Measurements from ENCODE around the gene CYP27A1. TPM values are rescaled to one million over a fixed set of nuclear protein-coding genes. Genes with fewer than 3 reads are reported as not detected.

The CYP27A1 gene
- total and polyA plus RNA-seq, 9 of the 15 experiments (the other 6 are each of a cell fraction or from before 2014, with no cell fraction given) = 0.20 TPM; not detected in 8

DNA sequence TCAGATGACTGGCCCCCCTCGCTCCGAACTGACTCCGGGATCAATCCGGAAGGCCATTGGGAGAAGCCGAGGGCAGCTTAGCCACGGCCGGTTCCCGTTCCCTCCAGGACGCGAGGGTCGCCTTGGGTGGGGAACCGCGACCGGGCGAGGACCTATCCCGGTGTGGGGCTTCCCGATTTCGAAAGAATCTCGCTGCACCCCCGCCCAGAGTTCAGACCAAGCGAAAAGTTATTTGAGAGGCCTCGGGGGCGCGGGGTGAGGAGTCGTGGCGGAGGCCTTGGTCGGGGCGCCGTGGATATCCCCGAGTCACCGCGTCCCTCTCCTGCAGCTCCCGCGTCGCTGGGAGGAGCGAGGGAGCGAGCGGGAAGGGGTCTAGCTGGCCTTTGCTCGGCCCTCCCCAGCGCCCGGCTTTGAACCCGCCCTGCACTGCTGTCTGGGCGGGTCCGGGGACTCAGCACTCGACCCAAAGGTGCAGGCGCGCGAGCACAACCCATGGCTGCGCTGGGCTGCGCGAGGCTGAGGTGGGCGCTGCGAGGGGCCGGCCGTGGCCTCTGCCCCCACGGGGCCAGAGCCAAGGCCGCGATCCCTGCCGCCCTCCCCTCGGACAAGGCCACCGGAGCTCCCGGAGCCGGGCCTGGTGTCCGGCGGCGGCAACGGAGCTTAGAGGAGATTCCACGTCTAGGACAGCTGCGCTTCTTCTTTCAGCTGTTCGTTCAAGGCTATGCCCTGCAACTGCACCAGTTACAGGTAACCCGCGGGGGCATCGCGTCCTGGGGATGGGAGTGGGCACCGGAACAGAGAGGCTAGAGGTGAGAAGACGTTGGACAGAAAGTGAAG, at the start of gene CYP27A1 (continued):
- TF ChIP-seq MYC (IDR thresholded peaks at IDR 0.05; ENCODE audit: low read depth, low read length) (no peak), MYC (CRISPR knock-in tag; IDR thresholded peaks at IDR 0.05; ENCODE audit: borderline replicate concordance, low read depth) (no peak), RBBP5 (IDR thresholded peaks at IDR 0.05; ENCODE audit: borderline replicate concordance, insufficient read depth, low read length, poor library complexity, severe bottlenecking) (no peak), TAF7 (tag; IDR thresholded peaks at IDR 0.05) (no peak), ZSCAN29 (IDR thresholded peaks at IDR 0.05) (no peak)
- TF ChIP-seq, protein P1, sequence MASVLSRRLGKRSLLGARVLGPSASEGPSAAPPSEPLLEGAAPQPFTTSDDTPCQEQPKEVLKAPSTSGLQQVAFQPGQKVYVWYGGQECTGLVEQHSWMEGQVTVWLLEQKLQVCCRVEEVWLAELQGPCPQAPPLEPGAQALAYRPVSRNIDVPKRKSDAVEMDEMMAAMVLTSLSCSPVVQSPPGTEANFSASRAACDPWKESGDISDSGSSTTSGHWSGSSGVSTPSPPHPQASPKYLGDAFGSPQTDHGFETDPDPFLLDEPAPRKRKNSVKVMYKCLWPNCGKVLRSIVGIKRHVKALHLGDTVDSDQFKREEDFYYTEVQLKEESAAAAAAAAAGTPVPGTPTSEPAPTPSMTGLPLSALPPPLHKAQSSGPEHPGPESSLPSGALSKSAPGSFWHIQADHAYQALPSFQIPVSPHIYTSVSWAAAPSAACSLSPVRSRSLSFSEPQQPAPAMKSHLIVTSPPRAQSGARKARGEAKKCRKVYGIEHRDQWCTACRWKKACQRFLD (CRISPR knock-in tag; IDR thresholded peaks at IDR 0.05) = no peak

- H3K9ac ChIP-seq (ENCODE audit: insufficient read depth in 1 of 2, low read depth in 2 of 2, low read length in 2 of 2) = no peak overlapping the region
- FAIRE-seq = no peak
- no peak for ATAC-seq
- no peaks in the 10 kb centered on the region for H3K9me3 ChIP-seq (replicated peaks; ENCODE audit: control insufficient read depth, insufficient read depth, low read depth, low read length)
- no peaks in the 10 kb centered on the region for H3K9me1 ChIP-seq (ENCODE audit: control insufficient read depth, insufficient read depth, low read length)
- intact Hi-C loops (cut with micrococcal nuclease) = no loop called here
- no peaks in the 10 kb centered on the region for H3K27me3 ChIP-seq (ENCODE audit: control insufficient read depth in 2 of 2, insufficient read depth in 2 of 2, low read length in 2 of 2)
- 88% methylated on average over 2 of the region's 2 CpGs for WGBS (ENCODE audit: insufficient coverage, low coverage, missing lambda C conversion rate)
- CTCF ChIA-PET (ENCODE audit: low intra/inter-chr PET ratio) = interaction anchor here (0.6 kb wide), 1 partner anchor 112 kb away, joined by 5 read pairs; no protein-coding TSS in a partner anchor
- peaks cover 27% of the 10 kb centered on the region; the same call in 2 of the 3 replicates for H3K36me3 ChIP-seq (ENCODE audit: control insufficient read depth, insufficient read depth, low read length)
- no peak overlapping the region for H3K4me3 ChIP-seq
- H3K4me2 ChIP-seq (ENCODE audit: insufficient read depth, low read length) = no peak overlapping the region
- no peak overlapping the region for H2AFZ ChIP-seq (ENCODE audit: low read depth, low read length)
- peaks cover 16% of the 10 kb centered on the region; the same call in 1 of the 2 replicates for H4K20me1 ChIP-seq (replicated peaks; ENCODE audit: control insufficient read depth, insufficient read depth, low read length)
- no peak overlapping the region for H3K27ac ChIP-seq (ENCODE audit: extremely low read depth, low read depth, low read length)
- H3K79me2 ChIP-seq (ENCODE audit: control insufficient read depth, insufficient read depth, low read length) = peaks cover 16% of the 10 kb centered on the region; the same call in 2 of the 3 replicates
- POLR2A ChIA-PET = no interaction called here
- in situ Hi-C loops (cut with MboI) = no loop called here
- BruUV-seq (replicated peaks) = no TSS peak
- no peak for DNase-seq (ENCODE audit: extremely low read depth in 1 of 4, low spot score in 3 of 4)
- peaks cover 0 to 4% of the 10 kb centered on the region in 2 experiments; a peak in 3 of 5 replicates for H3K4me1 ChIP-seq (replicated peaks in 1 of 2; ENCODE audit: control insufficient read depth in 2 of 2, insufficient read depth in 2 of 2, low read length in 2 of 2)
- TF ChIP-seq KDM5B (IDR thresholded peaks at IDR 0.05; ENCODE audit: insufficient replicate concordance, low read depth, low read length) = no peak
- TF ChIP-seq DDX20 (tag; IDR thresholded peaks at IDR 0.05; ENCODE audit: low read depth) = no peak
- TF ChIP-seq CXXC5 (CRISPR knock-in tag; IDR thresholded peaks at IDR 0.05) = no peak
- TF ChIP-seq RNF2 (IDR thresholded peaks at IDR 0.05) = no peak
- TF ChIP-seq ZKSCAN1 (IDR thresholded peaks at IDR 0.05; ENCODE audit: low read depth, low read length) = no peak
- TF ChIP-seq GTF2F1 (IDR thresholded peaks at IDR 0.05; ENCODE audit: low read depth, low read length) = no peak
- no peak for TF ChIP-seq HNRNPUL1 (IDR thresholded peaks at IDR 0.05; ENCODE audit: low read length)
- TF ChIP-seq, protein P2, sequence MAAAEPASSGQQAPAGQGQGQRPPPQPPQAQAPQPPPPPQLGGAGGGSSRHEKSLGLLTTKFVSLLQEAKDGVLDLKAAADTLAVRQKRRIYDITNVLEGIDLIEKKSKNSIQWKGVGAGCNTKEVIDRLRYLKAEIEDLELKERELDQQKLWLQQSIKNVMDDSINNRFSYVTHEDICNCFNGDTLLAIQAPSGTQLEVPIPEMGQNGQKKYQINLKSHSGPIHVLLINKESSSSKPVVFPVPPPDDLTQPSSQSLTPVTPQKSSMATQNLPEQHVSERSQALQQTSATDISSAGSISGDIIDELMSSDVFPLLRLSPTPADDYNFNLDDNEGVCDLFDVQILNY (CRISPR knock-in tag; IDR thresholded peaks at IDR 0.05) = no peak
- TF ChIP-seq, protein P3, sequence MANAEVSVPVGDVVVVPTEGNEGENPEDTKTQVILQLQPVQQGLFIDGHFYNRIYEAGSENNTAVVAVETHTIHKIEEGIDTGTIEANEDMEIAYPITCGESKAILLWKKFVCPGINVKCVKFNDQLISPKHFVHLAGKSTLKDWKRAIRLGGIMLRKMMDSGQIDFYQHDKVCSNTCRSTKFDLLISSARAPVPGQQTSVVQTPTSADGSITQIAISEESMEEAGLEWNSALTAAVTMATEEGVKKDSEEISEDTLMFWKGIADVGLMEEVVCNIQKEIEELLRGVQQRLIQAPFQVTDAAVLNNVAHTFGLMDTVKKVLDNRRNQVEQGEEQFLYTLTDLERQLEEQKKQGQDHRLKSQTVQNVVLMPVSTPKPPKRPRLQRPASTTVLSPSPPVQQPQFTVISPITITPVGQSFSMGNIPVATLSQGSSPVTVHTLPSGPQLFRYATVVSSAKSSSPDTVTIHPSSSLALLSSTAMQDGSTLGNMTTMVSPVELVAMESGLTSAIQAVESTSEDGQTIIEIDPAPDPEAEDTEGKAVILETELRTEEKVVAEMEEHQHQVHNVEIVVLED (CRISPR knock-in tag; IDR thresholded peaks at IDR 0.05) = no peak
- TF ChIP-seq MBD2 (IDR thresholded peaks at IDR 0.05; ENCODE audit: borderline replicate concordance, low read depth) = no peak
- TF ChIP-seq MYBL2 (IDR thresholded peaks at IDR 0.05; ENCODE audit: low read depth) = no peak
- TF ChIP-seq MYBL2 (CRISPR knock-in tag; IDR thresholded peaks at IDR 0.05; ENCODE audit: borderline replicate concordance) = no peak
Observed at GRCh38 chr2:218732761-218733158, 49.2 kb upstream of the CYP27A1 start.

Measured in K562 (cell line).